CD14-positive monocyte (primary cell): ENCODE measurements around the gene RAB11FIP3. TPM values are rescaled to one million over a fixed set of nuclear protein-coding genes. Genes with fewer than 3 reads are reported as not detected.
A peak's percentile ranks its signal among the peaks of the same experiment; 100 is the strongest.

ENCODE experiments used
- DNase-seq, 3 donors: peaks; one replicate each; pipeline ENCODE4 v3.0.0-alpha.2; 2011 to 2022
- H2AFZ ChIP-seq: 2 replicates; pipeline ENCODE4 v1.6.0; 2012; ENCODE audit warnings: mild to moderate bottlenecking, low read depth, low read length, inconsistent platforms; ENCODE audit not compliant: insufficient read depth, poor library complexity, severe bottlenecking
- H3K27ac ChIP-seq, 2 donors: 1 replicate in 1 of 2; 2 replicates in 1 of 2; pipeline ENCODE4 v1.5.1; 2012 to 2013; ENCODE audit warnings: low read length in 2 of 2, control low read depth in 1 of 2, inconsistent platforms in 1 of 2, low read depth in 1 of 2, mild to moderate bottlenecking in 1 of 2
- H3K27me3 ChIP-seq, 2 donors: one replicate each; pipeline versions ENCODE4 v1.6.0 to v1.6.1; 2011 to 2013; ENCODE audit warnings: low read length in 2 of 2; ENCODE audit not compliant: control insufficient read depth in 2 of 2, insufficient read depth in 2 of 2
- H3K36me3 ChIP-seq, 2 donors: replicated peaks in 1 of 2; 1 replicate in 1 of 2; 2 replicates in 1 of 2; pipeline versions ENCODE4 v1.5.1 to v1.6.1; 2012 to 2013; ENCODE audit warnings: low read length in 2 of 2, control low read depth in 1 of 2, inconsistent platforms in 1 of 2, mild to moderate bottlenecking in 1 of 2; ENCODE audit not compliant: insufficient read depth in 2 of 2, control insufficient read depth in 1 of 2
- H3K4me1 ChIP-seq, 2 donors: 1 replicate in 1 of 2; 2 replicates in 1 of 2; pipeline versions ENCODE4 v1.5.1 to v1.6.1; 2012 to 2013; ENCODE audit warnings: low read length in 2 of 2, control low read depth in 1 of 2, inconsistent platforms in 1 of 2, mild to moderate bottlenecking in 1 of 2, moderate library complexity in 1 of 2; ENCODE audit not compliant: insufficient read depth in 2 of 2, control insufficient read depth in 1 of 2
- H3K4me2 ChIP-seq: replicated peaks from 2 replicates; pipeline ENCODE3; 2012; ENCODE audit warnings: low read length, moderate library complexity, mild to moderate bottlenecking; ENCODE audit not compliant: poor library complexity, severe bottlenecking; ENCODE audit errors: extremely low read depth
- H3K4me3 ChIP-seq, 3 experiments: fragments of 200-600 bp in 1 of 3; sonication (generic) in 1 of 3; replicated peaks in 1 of 3; 1 replicate in 2 of 3; 2 replicates in 1 of 3; pipeline ENCODE4 v1.5.1; 2011 to 2013; ENCODE audit warnings: low read length in 3 of 3, mild to moderate bottlenecking in 3 of 3, control low read depth in 2 of 3, low read depth in 2 of 3, inconsistent platforms in 1 of 3, moderate library complexity in 1 of 3
- H3K79me2 ChIP-seq: 2 replicates; pipeline ENCODE4 v1.6.0; 2012; ENCODE audit warnings: mild to moderate bottlenecking, control low read depth, inconsistent platforms, low read length, moderate library complexity; ENCODE audit not compliant: insufficient read depth
- H3K9ac ChIP-seq: 2 replicates; pipeline ENCODE4 v1.6.0; 2017; ENCODE audit warnings: low read length, mild to moderate bottlenecking; ENCODE audit not compliant: insufficient read depth, poor library complexity, severe bottlenecking
- H3K9me3 ChIP-seq, 2 donors: replicated peaks in 1 of 2; 1 replicate in 1 of 2; 2 replicates in 1 of 2; pipeline versions ENCODE4 v1.5.1 to v1.6.1; 2012 to 2013; ENCODE audit warnings: low read length in 2 of 2, control low read depth in 1 of 2; ENCODE audit not compliant: control insufficient read depth in 1 of 2, insufficient read depth in 1 of 2
- H4K20me1 ChIP-seq: 2 replicates; pipeline ENCODE4 v1.6.0; 2012; ENCODE audit warnings: mild to moderate bottlenecking, low read length, control low read depth, moderate library complexity; ENCODE audit not compliant: insufficient read depth
- H3K27ac Mint-ChIP-seq, 7 donors: one replicate each; pipeline ENCODE4 v1.8.0; 2020; ENCODE audit warnings: mild to moderate bottlenecking in 7 of 7, mixed read lengths in 7 of 7, moderate library complexity in 6 of 7, inconsistent platforms in 2 of 7
- H3K27me3 Mint-ChIP-seq, 3 donors: one replicate each; pipeline ENCODE4 v1.8.0; 2021 to 2022; ENCODE audit warnings: low read depth in 3 of 3, mild to moderate bottlenecking in 3 of 3, mixed read lengths in 3 of 3, moderate library complexity in 3 of 3, inconsistent platforms in 1 of 3
- H3K36me3 Mint-ChIP-seq, 2 donors: one replicate each; pipeline ENCODE4 v1.8.0; 2020; ENCODE audit warnings: mixed read lengths in 2 of 2, inconsistent platforms in 1 of 2, mild to moderate bottlenecking in 1 of 2
- H3K4me1 Mint-ChIP-seq: one replicate; pipeline ENCODE4 v1.8.0; 2020; ENCODE audit warnings: mild to moderate bottlenecking, mixed read lengths
- H3K4me3 Mint-ChIP-seq, 2 donors: one replicate each; pipeline ENCODE4 v1.8.0; 2020; ENCODE audit warnings: mild to moderate bottlenecking in 2 of 2, mixed read lengths in 2 of 2, moderate library complexity in 1 of 2
- H3K9me3 Mint-ChIP-seq, 7 donors: one replicate each; pipeline ENCODE4 v1.8.0; 2020 to 2022; ENCODE audit warnings: mixed read lengths in 7 of 7, mild to moderate bottlenecking in 6 of 7, moderate library complexity in 6 of 7, inconsistent platforms in 2 of 7
- WGBS: methylation state at CpG from one replicate; pipeline ENCODE4 v1.1.5; 2013; ENCODE audit warnings: missing lambda C conversion rate; ENCODE audit not compliant: insufficient coverage; 5-methylcytosine and 5-hydroxymethylcytosine counted together
- intact Hi-C, 2 donors: fragments of 100-400 bp; cut with micrococcal nuclease; formaldehyde crosslinking; loops; one replicate each; pipeline versions ENCODE4 v1.15.0 to v1.15.1; 2023
- polyA plus RNA-seq, 3 donors: library from polyadenylated mRNA; depleted of rRNA in 1 of 3; unstranded in 2 of 3; stranded (reverse) in 1 of 3; fragments of 300-500 nt in 2 of 3; fragments of >200 nt in 1 of 3; fragmentation: Illumina TruSeq in 2 of 3; gene quantifications; 1 replicate in 2 of 3; 2 replicates in 1 of 3; pipeline ENCODE4 v1.2.3, GENCODE V29; 2012 to 2021
- TF ChIP-seq, protein P1 (sequence below): fragments of 200-600 bp; IDR thresholded peaks from one replicate; pipeline ENCODE4 v1.8.0; 2022; ENCODE audit warnings: antibody characterized with exemption, mild to moderate bottlenecking

RAB11FIP3 gene
- polyA plus RNA-seq, 3 donors = 0.37 to 7.5 (median 0.49) TPM

DNA sequence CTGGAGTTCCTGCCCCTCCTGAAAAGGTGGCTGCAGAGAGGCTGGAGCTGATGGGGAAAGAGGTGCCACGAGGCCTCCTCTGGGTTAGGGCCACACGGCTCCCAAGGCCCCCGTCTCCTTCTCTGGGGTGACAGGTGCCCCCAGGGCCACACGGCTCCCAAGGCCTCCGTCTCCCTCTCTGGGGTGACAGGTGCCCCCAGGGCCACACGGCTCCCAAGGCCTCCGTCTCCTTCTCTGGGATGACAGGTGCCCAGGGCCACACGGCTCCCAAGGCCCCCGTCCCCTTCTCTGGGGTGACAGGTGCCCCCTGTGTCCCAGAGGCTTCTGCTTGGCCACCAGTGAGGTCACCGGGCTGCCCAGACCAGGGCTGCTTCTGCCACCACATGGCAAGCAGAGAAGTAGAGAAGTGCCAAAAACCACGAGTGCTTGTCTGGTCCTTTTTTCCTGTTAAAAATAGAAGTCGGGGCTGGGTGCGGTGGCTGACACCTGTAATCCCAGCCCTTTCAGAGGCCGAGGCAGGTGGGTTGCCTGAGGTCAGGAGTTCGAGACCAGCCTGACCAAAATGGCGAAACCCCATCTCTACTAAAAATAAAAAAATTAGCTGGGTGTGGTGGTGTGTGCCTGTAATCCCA, 106.2 kb downstream of the RAB11FIP3 start:
- no peaks in the 10 kb centered on the region for H3K9me3 Mint-ChIP-seq
- H3K27me3 Mint-ChIP-seq = peaks cover 0 to 1% (median 0%) of the 10 kb centered on the region in 3 donors
- Histone ChIP-seq H3K9ac (no peak overlapping the region), H2AFZ (no peak overlapping the region), H3K27ac (no peak overlapping the region), H3K4me2 (no peak overlapping the region), H3K4me3 (no peak overlapping the region), H4K20me1 (peaks cover 78% of the 10 kb centered on the region), H3K9me3 (no peaks in the 10 kb centered on the region), H3K4me1 (peaks cover 31 to 43% of the 10 kb centered on the region in 2 donors), H3K27me3 (no peaks in the 10 kb centered on the region), H3K36me3 (peaks cover 3 to 10% of the 10 kb centered on the region in 2 donors), H3K79me2 (peaks cover 88% of the 10 kb centered on the region)
- DNase-seq = no peak
- 85% methylated on average over 12 of the region's 16 CpGs for WGBS
- intact Hi-C loops = no loop called here
- TF ChIP-seq, protein P1, sequence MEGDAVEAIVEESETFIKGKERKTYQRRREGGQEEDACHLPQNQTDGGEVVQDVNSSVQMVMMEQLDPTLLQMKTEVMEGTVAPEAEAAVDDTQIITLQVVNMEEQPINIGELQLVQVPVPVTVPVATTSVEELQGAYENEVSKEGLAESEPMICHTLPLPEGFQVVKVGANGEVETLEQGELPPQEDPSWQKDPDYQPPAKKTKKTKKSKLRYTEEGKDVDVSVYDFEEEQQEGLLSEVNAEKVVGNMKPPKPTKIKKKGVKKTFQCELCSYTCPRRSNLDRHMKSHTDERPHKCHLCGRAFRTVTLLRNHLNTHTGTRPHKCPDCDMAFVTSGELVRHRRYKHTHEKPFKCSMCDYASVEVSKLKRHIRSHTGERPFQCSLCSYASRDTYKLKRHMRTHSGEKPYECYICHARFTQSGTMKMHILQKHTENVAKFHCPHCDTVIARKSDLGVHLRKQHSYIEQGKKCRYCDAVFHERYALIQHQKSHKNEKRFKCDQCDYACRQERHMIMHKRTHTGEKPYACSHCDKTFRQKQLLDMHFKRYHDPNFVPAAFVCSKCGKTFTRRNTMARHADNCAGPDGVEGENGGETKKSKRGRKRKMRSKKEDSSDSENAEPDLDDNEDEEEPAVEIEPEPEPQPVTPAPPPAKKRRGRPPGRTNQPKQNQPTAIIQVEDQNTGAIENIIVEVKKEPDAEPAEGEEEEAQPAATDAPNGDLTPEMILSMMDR = no peak
- H3K27ac Mint-ChIP-seq = peak overlapping the region in 2 of 7 donors; percentile 6 to 32
- H3K36me3 Mint-ChIP-seq = peaks cover 4 to 19% of the 10 kb centered on the region in 2 donors
- H3K4me3 Mint-ChIP-seq = no peak overlapping the region
- H3K4me1 Mint-ChIP-seq = peaks cover 27% of the 10 kb centered on the region

DNA sequence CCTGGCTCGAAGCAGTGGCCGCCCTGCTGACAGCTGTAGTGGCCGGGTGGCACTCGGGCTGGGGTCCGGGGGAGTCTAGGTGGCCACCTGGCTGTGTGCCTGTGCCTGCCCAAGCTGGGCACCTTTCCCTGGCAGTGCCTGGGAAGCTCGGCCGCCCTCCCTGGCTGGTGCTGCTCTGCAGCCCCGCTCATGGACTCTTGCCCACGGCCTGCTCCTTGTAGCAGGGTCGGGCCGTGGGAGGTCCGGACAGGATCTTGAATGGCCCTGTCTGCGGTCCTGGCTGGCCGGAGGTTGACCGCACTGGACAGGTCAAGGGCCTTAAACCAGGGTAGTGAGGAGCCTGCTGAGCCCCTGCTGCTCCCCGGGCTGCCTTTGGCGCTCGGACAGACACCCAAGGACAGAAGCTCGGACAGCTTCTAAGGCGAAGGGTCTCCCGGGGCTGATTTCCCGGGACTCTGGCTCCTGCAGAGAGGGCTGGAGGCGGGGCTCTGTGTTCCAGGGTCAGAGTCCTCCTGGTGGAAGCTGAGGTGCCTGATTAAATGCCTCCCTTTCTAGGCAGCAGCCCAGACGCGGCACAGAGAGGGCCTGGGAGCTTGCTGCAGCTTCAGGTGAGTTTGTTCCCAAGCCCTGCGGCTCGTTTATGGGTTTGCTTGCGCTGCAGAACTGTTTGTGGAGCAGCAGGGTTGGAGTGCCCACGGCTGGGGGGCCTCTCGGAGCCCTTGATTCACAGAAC, 108.1 kb downstream of the RAB11FIP3 start:
- Mint-ChIP-seq H3K4me1 (peaks cover 23% of the 10 kb centered on the region), H3K27ac (peak overlapping the region in 1 of 7 donors; percentile 30), H3K9me3 (no peaks in the 10 kb centered on the region), H3K27me3 (no peaks in the 10 kb centered on the region), H3K36me3 (peaks cover 17 to 38% of the 10 kb centered on the region in 2 donors), H3K4me3 (no peak overlapping the region)
- Histone ChIP-seq H3K27me3 (no peaks in the 10 kb centered on the region), H3K9ac (no peak overlapping the region), H2AFZ (no peak overlapping the region), H4K20me1 (peaks cover 92% of the 10 kb centered on the region), H3K36me3 (peaks cover 22% of the 10 kb centered on the region in 2 donors), H3K4me1 (peaks cover 26 to 35% of the 10 kb centered on the region in 2 donors), H3K4me3 (no peak overlapping the region), H3K4me2 (no peak overlapping the region), H3K9me3 (no peaks in the 10 kb centered on the region), H3K27ac (no peak overlapping the region), H3K79me2 (peaks cover 97% of the 10 kb centered on the region)
- intact Hi-C loops = no loop called here
- DNase-seq = no peak
- WGBS = 97% methylated on average over 30 of the region's 30 CpGs
- TF ChIP-seq, protein P1 = no peak
